IMR-90 (cell line): Measurements from ENCODE around the gene TAS2R14.

Experiments
- MAZ ChIP-seq: IDR thresholded peaks from 2 replicates; pipeline ENCODE4 v1.6.1; 2012; ENCODE audit warnings: low read depth, mild to moderate bottlenecking, low read length, improper control_type of control experiment, moderate library complexity, borderline replicate concordance
- MXI1 ChIP-seq: IDR thresholded peaks from 2 replicates; pipeline ENCODE4 v1.6.1; 2012; ENCODE audit warnings: low read depth, mild to moderate bottlenecking, low read length, moderate library complexity, borderline replicate concordance
- POLR2A ChIP-seq: IDR thresholded peaks from 2 replicates; pipeline ENCODE4 v1.6.1; 2012; ENCODE audit warnings: mild to moderate bottlenecking, low read depth, low read length
- RAD21 ChIP-seq: IDR thresholded peaks from 2 replicates; pipeline ENCODE4 v1.6.1; 2012; ENCODE audit warnings: low read length, improper control_type of control experiment
- RFX5 ChIP-seq: IDR thresholded peaks from 2 replicates; pipeline ENCODE4 v1.8.0; 2012; ENCODE audit warnings: low read depth, mild to moderate bottlenecking, low read length, moderate library complexity
- TF ChIP-seq, protein P1 (sequence below): fragments of 150-350 bp; IDR thresholded peaks from 2 replicates; pipeline ENCODE4 v1.6.1; 2017; ENCODE audit warnings: mild to moderate bottlenecking, antibody characterized with exemption, low read length, low read depth
- TF ChIP-seq, protein P2 (sequence below): conservative IDR thresholded peaks from 2 replicates; pipeline ENCODE4 v1.5.1; 2012; ENCODE audit warnings: mild to moderate bottlenecking, low read depth, low read length, improper control_type of control experiment
- TF ChIP-seq, protein P3 (sequence below): fragments of 150-350 bp; IDR thresholded peaks from 2 replicates; pipeline ENCODE4 v1.6.1; 2016; ENCODE audit warnings: low read depth, mild to moderate bottlenecking, low read length, moderate library complexity, borderline replicate concordance

DNA sequence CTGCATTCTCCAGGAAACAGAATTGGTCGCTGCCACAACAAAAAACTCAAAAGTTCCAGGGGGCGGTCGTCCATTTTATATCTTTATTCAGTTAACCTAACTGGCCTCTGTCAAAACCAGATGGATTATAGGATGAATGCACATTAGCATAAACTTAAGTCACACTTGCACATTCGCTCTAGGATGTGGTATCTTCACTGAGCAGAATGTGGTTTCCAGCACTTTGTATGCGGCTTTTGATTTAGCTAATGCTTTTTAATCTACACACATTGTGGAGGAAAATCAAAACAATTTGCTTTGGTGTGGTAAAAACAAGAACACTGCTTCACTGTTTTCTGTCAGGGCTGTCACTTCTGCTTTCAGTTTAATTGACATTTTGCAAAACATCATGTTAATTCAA is 43.2 kb upstream of the TAS2R14 start:
- TF ChIP-seq, protein P1, sequence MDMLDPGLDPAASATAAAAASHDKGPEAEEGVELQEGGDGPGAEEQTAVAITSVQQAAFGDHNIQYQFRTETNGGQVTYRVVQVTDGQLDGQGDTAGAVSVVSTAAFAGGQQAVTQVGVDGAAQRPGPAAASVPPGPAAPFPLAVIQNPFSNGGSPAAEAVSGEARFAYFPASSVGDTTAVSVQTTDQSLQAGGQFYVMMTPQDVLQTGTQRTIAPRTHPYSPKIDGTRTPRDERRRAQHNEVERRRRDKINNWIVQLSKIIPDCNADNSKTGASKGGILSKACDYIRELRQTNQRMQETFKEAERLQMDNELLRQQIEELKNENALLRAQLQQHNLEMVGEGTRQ, result no peak
- TF ChIP-seq MAZ (no peak), POLR2A (no peak), RFX5 (no peak), MXI1 (no peak), RAD21 (no peak)
- TF ChIP-seq, protein P2, sequence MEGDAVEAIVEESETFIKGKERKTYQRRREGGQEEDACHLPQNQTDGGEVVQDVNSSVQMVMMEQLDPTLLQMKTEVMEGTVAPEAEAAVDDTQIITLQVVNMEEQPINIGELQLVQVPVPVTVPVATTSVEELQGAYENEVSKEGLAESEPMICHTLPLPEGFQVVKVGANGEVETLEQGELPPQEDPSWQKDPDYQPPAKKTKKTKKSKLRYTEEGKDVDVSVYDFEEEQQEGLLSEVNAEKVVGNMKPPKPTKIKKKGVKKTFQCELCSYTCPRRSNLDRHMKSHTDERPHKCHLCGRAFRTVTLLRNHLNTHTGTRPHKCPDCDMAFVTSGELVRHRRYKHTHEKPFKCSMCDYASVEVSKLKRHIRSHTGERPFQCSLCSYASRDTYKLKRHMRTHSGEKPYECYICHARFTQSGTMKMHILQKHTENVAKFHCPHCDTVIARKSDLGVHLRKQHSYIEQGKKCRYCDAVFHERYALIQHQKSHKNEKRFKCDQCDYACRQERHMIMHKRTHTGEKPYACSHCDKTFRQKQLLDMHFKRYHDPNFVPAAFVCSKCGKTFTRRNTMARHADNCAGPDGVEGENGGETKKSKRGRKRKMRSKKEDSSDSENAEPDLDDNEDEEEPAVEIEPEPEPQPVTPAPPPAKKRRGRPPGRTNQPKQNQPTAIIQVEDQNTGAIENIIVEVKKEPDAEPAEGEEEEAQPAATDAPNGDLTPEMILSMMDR, result no peak
- TF ChIP-seq, protein P3, sequence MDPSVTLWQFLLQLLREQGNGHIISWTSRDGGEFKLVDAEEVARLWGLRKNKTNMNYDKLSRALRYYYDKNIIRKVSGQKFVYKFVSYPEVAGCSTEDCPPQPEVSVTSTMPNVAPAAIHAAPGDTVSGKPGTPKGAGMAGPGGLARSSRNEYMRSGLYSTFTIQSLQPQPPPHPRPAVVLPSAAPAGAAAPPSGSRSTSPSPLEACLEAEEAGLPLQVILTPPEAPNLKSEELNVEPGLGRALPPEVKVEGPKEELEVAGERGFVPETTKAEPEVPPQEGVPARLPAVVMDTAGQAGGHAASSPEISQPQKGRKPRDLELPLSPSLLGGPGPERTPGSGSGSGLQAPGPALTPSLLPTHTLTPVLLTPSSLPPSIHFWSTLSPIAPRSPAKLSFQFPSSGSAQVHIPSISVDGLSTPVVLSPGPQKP, result no peak
